ENCODE data around the gene LRRC27. TPM values are rescaled to one million over a fixed set of nuclear protein-coding genes. Genes with fewer than 3 reads are reported as not detected.

Gene LRRC27
- total and polyA plus RNA-seq, 9 donors: 6.3 to 10.3 (median 7.5) TPM

GRCh38 chr10:132390170-132390920 lies 58.4 kb downstream of the LRRC27 start:
- Histone ChIP-seq H3K36me3 (ENCODE audit: control insufficient read depth, insufficient read depth, low read length) (no peaks in the 10 kb centered on the region), H3K27me3 (ENCODE audit: control insufficient read depth, insufficient read depth, low read length) (peaks cover 6% of the 10 kb centered on the region), H3K4me1 (ENCODE audit: control insufficient read depth, insufficient read depth, low read length) (peaks cover 28% of the 10 kb centered on the region), H3K27ac (ENCODE audit: low read length) (no peak overlapping the region), H3K4me3 (ENCODE audit: low read length) (no peak overlapping the region), H3K9me3 (replicated peaks; ENCODE audit: control insufficient read depth, low read depth, low read length) (no peaks in the 10 kb centered on the region)
- no peak for DNase-seq
- 54% methylated on average over 5 of the region's 8 CpGs for WGBS (ENCODE audit: insufficient coverage)

- H3K4me1 ChIP-seq (ENCODE audit: control insufficient read depth, insufficient read depth, low read length): peaks cover 32% of the 10 kb centered on the region
- DNase-seq: no peak
Observed at GRCh38 chr10:132390921-132391675, 59.1 kb downstream of the LRRC27 start.

GRCh38 chr10:132391676-132392020 lies 59.7 kb downstream of the LRRC27 start:
- H3K27ac ChIP-seq (ENCODE audit: low read length): no peak overlapping the region
- no peak overlapping the region for H3K4me3 ChIP-seq (ENCODE audit: low read length)
- DNase-seq: no peak
- WGBS (ENCODE audit: insufficient coverage): 68% methylated on average over 4 of the region's 4 CpGs
- H3K4me1 ChIP-seq (ENCODE audit: control insufficient read depth, insufficient read depth, low read length): peaks cover 33% of the 10 kb centered on the region
- peaks cover 6% of the 10 kb centered on the region for H3K27me3 ChIP-seq (ENCODE audit: control insufficient read depth, insufficient read depth, low read length)
- H3K36me3 ChIP-seq (ENCODE audit: control insufficient read depth, insufficient read depth, low read length): no peaks in the 10 kb centered on the region
- no peaks in the 10 kb centered on the region for H3K9me3 ChIP-seq (replicated peaks; ENCODE audit: control insufficient read depth, low read depth, low read length)

More at GRCh38 chr10:132390921-132391675, 59.1 kb downstream of the LRRC27 start:
- H3K36me3 ChIP-seq (ENCODE audit: control insufficient read depth, insufficient read depth, low read length): no peaks in the 10 kb centered on the region
- H3K27me3 ChIP-seq (ENCODE audit: control insufficient read depth, insufficient read depth, low read length): peaks cover 6% of the 10 kb centered on the region
- no peak overlapping the region for H3K27ac ChIP-seq (ENCODE audit: low read length)
- H3K4me3 ChIP-seq (ENCODE audit: low read length): no peak overlapping the region
- H3K9me3 ChIP-seq (replicated peaks; ENCODE audit: control insufficient read depth, low read depth, low read length): no peaks in the 10 kb centered on the region
- 30% methylated on average over 18 of the region's 19 CpGs for WGBS (ENCODE audit: insufficient coverage)

- peaks cover 33% of the 10 kb centered on the region for H3K4me1 ChIP-seq (ENCODE audit: control insufficient read depth, insufficient read depth, low read length)
Observed at GRCh38 chr10:132392184-132392800, 60.3 kb downstream of the LRRC27 start.

GRCh38 chr10:132392811-132393694 lies 61.1 kb downstream of the LRRC27 start:
- Histone ChIP-seq H3K27me3 (ENCODE audit: control insufficient read depth, insufficient read depth, low read length) (peaks cover 6% of the 10 kb centered on the region), H3K27ac (ENCODE audit: low read length) (no peak overlapping the region), H3K4me1 (ENCODE audit: control insufficient read depth, insufficient read depth, low read length) (peaks cover 32% of the 10 kb centered on the region), H3K36me3 (ENCODE audit: control insufficient read depth, insufficient read depth, low read length) (no peaks in the 10 kb centered on the region), H3K9me3 (replicated peaks; ENCODE audit: control insufficient read depth, low read depth, low read length) (no peaks in the 10 kb centered on the region), H3K4me3 (ENCODE audit: low read length) (no peak overlapping the region)
- DNase-seq: no peak
- WGBS (ENCODE audit: insufficient coverage): 72% methylated on average over 12 of the region's 12 CpGs

More at GRCh38 chr10:132392184-132392800, 60.3 kb downstream of the LRRC27 start:
- 100% methylated on average over 2 of the region's 2 CpGs for WGBS (ENCODE audit: insufficient coverage)
- Histone ChIP-seq H3K4me3 (ENCODE audit: low read length) (no peak overlapping the region), H3K27ac (ENCODE audit: low read length) (no peak overlapping the region), H3K9me3 (replicated peaks; ENCODE audit: control insufficient read depth, low read depth, low read length) (no peaks in the 10 kb centered on the region), H3K36me3 (ENCODE audit: control insufficient read depth, insufficient read depth, low read length) (no peaks in the 10 kb centered on the region), H3K27me3 (ENCODE audit: control insufficient read depth, insufficient read depth, low read length) (peaks cover 6% of the 10 kb centered on the region)
- no peak for DNase-seq

- H3K4me1 ChIP-seq (ENCODE audit: control insufficient read depth, insufficient read depth, low read length): peaks cover 39% of the 10 kb centered on the region
- DNase-seq: no peak
- WGBS (ENCODE audit: insufficient coverage): 79% methylated on average over 8 of the region's 9 CpGs
Observed at GRCh38 chr10:132393695-132394181, 61.7 kb downstream of the LRRC27 start.

GRCh38 chr10:132394201-132394811 lies 62.3 kb downstream of the LRRC27 start:
- peaks cover 2% of the 10 kb centered on the region for H3K27me3 ChIP-seq (ENCODE audit: control insufficient read depth, insufficient read depth, low read length)
- no peak overlapping the region for H3K4me3 ChIP-seq (ENCODE audit: low read length)
- no peak overlapping the region for H3K27ac ChIP-seq (ENCODE audit: low read length)
- H3K36me3 ChIP-seq (ENCODE audit: control insufficient read depth, insufficient read depth, low read length): no peaks in the 10 kb centered on the region
- no peaks in the 10 kb centered on the region for H3K9me3 ChIP-seq (replicated peaks; ENCODE audit: control insufficient read depth, low read depth, low read length)
- 92% methylated on average over 12 of the region's 13 CpGs for WGBS (ENCODE audit: insufficient coverage)
- DNase-seq: no peak
- H3K4me1 ChIP-seq (ENCODE audit: control insufficient read depth, insufficient read depth, low read length): peaks cover 40% of the 10 kb centered on the region

More at GRCh38 chr10:132393695-132394181, 61.7 kb downstream of the LRRC27 start:
- peaks cover 6% of the 10 kb centered on the region for H3K27me3 ChIP-seq (ENCODE audit: control insufficient read depth, insufficient read depth, low read length)
- H3K4me3 ChIP-seq (ENCODE audit: low read length): no peak overlapping the region
- H3K9me3 ChIP-seq (replicated peaks; ENCODE audit: control insufficient read depth, low read depth, low read length): no peaks in the 10 kb centered on the region
- H3K36me3 ChIP-seq (ENCODE audit: control insufficient read depth, insufficient read depth, low read length): no peaks in the 10 kb centered on the region
- H3K27ac ChIP-seq (ENCODE audit: low read length): no peak overlapping the region

GRCh38 chr10:132394936-132395703 lies 63.1 kb downstream of the LRRC27 start:
- 80% methylated on average over 9 of the region's 12 CpGs for WGBS (ENCODE audit: insufficient coverage)
- H3K9me3 ChIP-seq (replicated peaks; ENCODE audit: control insufficient read depth, low read depth, low read length): no peaks in the 10 kb centered on the region
- peak overlapping the region; percentile 65 for H3K27ac ChIP-seq (ENCODE audit: low read length)
- no peaks in the 10 kb centered on the region for H3K27me3 ChIP-seq (ENCODE audit: control insufficient read depth, insufficient read depth, low read length)
- no peak overlapping the region for H3K4me3 ChIP-seq (ENCODE audit: low read length)
- DNase-seq: no peak
- peaks cover 41% of the 10 kb centered on the region for H3K4me1 ChIP-seq (ENCODE audit: control insufficient read depth, insufficient read depth, low read length)
- H3K36me3 ChIP-seq (ENCODE audit: control insufficient read depth, insufficient read depth, low read length): no peaks in the 10 kb centered on the region

Data from muscle of leg (tissue), 11 donors.